H9 (cell line): Measurements from ENCODE around the gene TTC28. TPM values are rescaled to one million over a fixed set of nuclear protein-coding genes. Genes with fewer than 3 reads are reported as not detected.

Experiments used
- DNase-seq: peaks from one replicate; pipeline ENCODE4 v3.0.0-alpha.2; 2017
- H2AFZ ChIP-seq: one replicate; pipeline ENCODE4 v1.6.1; 2013; ENCODE audit warnings: mild to moderate bottlenecking, low read length, control low read depth, moderate library complexity
- H2AK5ac ChIP-seq: 2 replicates; pipeline ENCODE4 v1.6.1; 2013; ENCODE audit warnings: low read length, control low read depth, mixed read lengths; ENCODE audit not compliant: insufficient read length
- H2BK120ac ChIP-seq: one replicate; pipeline ENCODE4 v1.6.1; 2013; ENCODE audit warnings: low read depth, mild to moderate bottlenecking, low read length, control low read depth, inconsistent platforms; ENCODE audit not compliant: poor library complexity, severe bottlenecking
- H2BK12ac ChIP-seq: 2 replicates; pipeline ENCODE4 v1.6.1; 2013; ENCODE audit warnings: low read length, control low read depth, mixed read lengths, low read depth; ENCODE audit not compliant: insufficient read length
- H2BK15ac ChIP-seq: 2 replicates; pipeline ENCODE4 v1.6.1; 2013; ENCODE audit warnings: low read depth, low read length, control low read depth
- H2BK20ac ChIP-seq: one replicate; pipeline ENCODE4 v1.6.1; 2013; ENCODE audit warnings: low read depth, mild to moderate bottlenecking, low read length, control low read depth, inconsistent platforms; ENCODE audit not compliant: poor library complexity, severe bottlenecking
- H2BK5ac ChIP-seq: 2 replicates; pipeline ENCODE4 v1.6.1; 2013; ENCODE audit warnings: low read length, control low read depth, mixed read lengths; ENCODE audit not compliant: insufficient read length
- H3K14ac ChIP-seq: 2 replicates; pipeline ENCODE4 v1.6.1; 2013; ENCODE audit warnings: low read length, control low read depth; ENCODE audit not compliant: insufficient read depth
- H3K18ac ChIP-seq: 2 replicates; pipeline ENCODE4 v1.6.1; 2013; ENCODE audit warnings: low read depth, mild to moderate bottlenecking, mixed read lengths, low read length, control low read depth; ENCODE audit not compliant: insufficient read length
- H3K23ac ChIP-seq: 2 replicates; pipeline ENCODE4 v1.6.1; 2013; ENCODE audit warnings: low read length, control low read depth, mixed read lengths, low read depth; ENCODE audit not compliant: insufficient read length
- H3K23me2 ChIP-seq: 2 replicates; pipeline ENCODE4 v1.6.1; 2013; ENCODE audit warnings: low read depth, mild to moderate bottlenecking, mixed read lengths, low read length, control low read depth; ENCODE audit not compliant: insufficient read length, poor library complexity, severe bottlenecking
- H3K27ac ChIP-seq: 2 replicates; pipeline ENCODE4 v1.5.1; 2013; ENCODE audit warnings: low read length, control low read depth, mixed read lengths, low read depth; ENCODE audit not compliant: insufficient read length
- H3K27me3 ChIP-seq: 2 replicates; pipeline ENCODE4 v1.6.1; 2013; ENCODE audit warnings: low read length, control low read depth, inconsistent platforms; ENCODE audit not compliant: insufficient read depth
- H3K4ac ChIP-seq: 2 replicates; pipeline ENCODE4 v1.6.1; 2013; ENCODE audit warnings: low read depth, mild to moderate bottlenecking, control low read depth, inconsistent platforms, low read length, moderate library complexity
- H3K4me1 ChIP-seq: 2 replicates; pipeline ENCODE4 v1.6.1; 2013; ENCODE audit warnings: low read length, control low read depth, inconsistent platforms; ENCODE audit not compliant: insufficient read depth
- H3K4me2 ChIP-seq: 2 replicates; pipeline ENCODE4 v1.6.1; 2013; ENCODE audit warnings: low read length, control low read depth, mixed read lengths; ENCODE audit not compliant: insufficient read length, insufficient read depth
- H3K56ac ChIP-seq: 2 replicates; pipeline ENCODE4 v1.6.1; 2013; ENCODE audit warnings: low read depth, mild to moderate bottlenecking, mixed read lengths, low read length, control low read depth; ENCODE audit not compliant: insufficient read length
- H3K79me1 ChIP-seq: 2 replicates; pipeline ENCODE4 v1.6.1; 2013; ENCODE audit warnings: low read depth, mild to moderate bottlenecking, moderate library complexity, low read length, control low read depth, inconsistent platforms; ENCODE audit not compliant: insufficient read depth, poor library complexity, severe bottlenecking
- H3K79me2 ChIP-seq: 2 replicates; pipeline ENCODE4 v1.6.1; 2013; ENCODE audit warnings: low read length, control low read depth, inconsistent platforms; ENCODE audit not compliant: insufficient read depth
- H3K9ac ChIP-seq: 2 replicates; pipeline ENCODE4 v1.6.1; 2013; ENCODE audit warnings: low read length, control low read depth, mixed read lengths; ENCODE audit not compliant: insufficient read length; ENCODE audit errors: extremely low read depth
- H3K9me3 ChIP-seq: one replicate; pipeline ENCODE4 v1.6.1; 2013; ENCODE audit warnings: low read depth, low read length, inconsistent platforms; ENCODE audit not compliant: control insufficient read depth
- H3T11ph ChIP-seq: one replicate; pipeline ENCODE4 v1.6.1; 2013; ENCODE audit warnings: mild to moderate bottlenecking, low read length, control low read depth, inconsistent platforms
- H4K20me1 ChIP-seq: one replicate; pipeline ENCODE4 v1.6.1; 2013; ENCODE audit not compliant: control insufficient read depth, insufficient read length, insufficient read depth
- H4K5ac ChIP-seq: 2 replicates; pipeline ENCODE4 v1.6.1; 2013; ENCODE audit warnings: low read depth, mild to moderate bottlenecking, mixed read lengths, low read length, control low read depth; ENCODE audit not compliant: insufficient read length
- H4K8ac ChIP-seq: replicated peaks from 2 replicates; pipeline ENCODE4 v1.6.1; 2013; ENCODE audit warnings: low read length, control low read depth, mixed read lengths, low read depth; ENCODE audit not compliant: insufficient read length
- H4K91ac ChIP-seq: 2 replicates; pipeline ENCODE4 v1.6.1; 2013; ENCODE audit warnings: low read depth, mild to moderate bottlenecking, moderate library complexity, mixed read lengths, low read length, control low read depth; ENCODE audit not compliant: insufficient read length
- H3K27ac Mint-ChIP-seq, 3 experiments: 2 replicates in 2 of 3; 3 replicates in 1 of 3; pipeline ENCODE4 v1.8.0; 2020 to 2021; ENCODE audit warnings: mixed read lengths in 3 of 3, mild to moderate bottlenecking in 1 of 3, moderate library complexity in 1 of 3
- H3K27me3 Mint-ChIP-seq: 2 replicates; pipeline ENCODE4 v1.8.0; 2021; ENCODE audit warnings: low read depth, mild to moderate bottlenecking, moderate library complexity, mixed read lengths
- H3K36me3 Mint-ChIP-seq, 3 experiments: 2 replicates in 2 of 3; 3 replicates in 1 of 3; pipeline ENCODE4 v1.8.0; 2020 to 2021; ENCODE audit warnings: low read depth in 3 of 3, mixed read lengths in 3 of 3; ENCODE audit not compliant: insufficient read depth in 1 of 3
- H3K4me1 Mint-ChIP-seq, 2 experiments: 2 replicates each; pipeline ENCODE4 v1.8.0; 2020; ENCODE audit warnings: mixed read lengths in 2 of 2
- H3K4me3 Mint-ChIP-seq, 2 experiments: 2 replicates in 1 of 2; 3 replicates in 1 of 2; pipeline ENCODE4 v1.8.0; 2020 to 2021; ENCODE audit warnings: mild to moderate bottlenecking in 2 of 2, mixed read lengths in 2 of 2, moderate library complexity in 1 of 2
- H3K9me3 Mint-ChIP-seq, 2 experiments: 2 replicates in 1 of 2; 3 replicates in 1 of 2; pipeline ENCODE4 v1.8.0; 2020; ENCODE audit warnings: mild to moderate bottlenecking in 2 of 2, mixed read lengths in 2 of 2, moderate library complexity in 1 of 2
- WGBS: extraction: QIAGEN DNeasy Blood & Tissue Kit; methylation state at CpG from one replicate; pipeline ENCODE4 v1.1.7; 2013; ENCODE audit warnings: missing lambda C conversion rate, low lambda C conversion rate, mixed read lengths; ENCODE audit not compliant: insufficient read length; ENCODE audit errors: extremely low coverage; 5-methylcytosine and 5-hydroxymethylcytosine counted together
- total RNA-seq: library from RNA; stranded (reverse); gene quantifications from 2 replicates; pipeline ENCODE4 v1.2.1, GENCODE V29; 2021
- TF ChIP-seq, protein P1 (sequence below): fragments of 200-600 bp; sonication (generic); conservative IDR thresholded peaks from 3 replicates; pipeline ENCODE4 v1.8.0; 2021; ENCODE audit warnings: antibody characterized with exemption, mild to moderate bottlenecking

TTC28 gene
- total RNA-seq, 1 experiment from 2014 or later: 13.6 TPM

DNA sequence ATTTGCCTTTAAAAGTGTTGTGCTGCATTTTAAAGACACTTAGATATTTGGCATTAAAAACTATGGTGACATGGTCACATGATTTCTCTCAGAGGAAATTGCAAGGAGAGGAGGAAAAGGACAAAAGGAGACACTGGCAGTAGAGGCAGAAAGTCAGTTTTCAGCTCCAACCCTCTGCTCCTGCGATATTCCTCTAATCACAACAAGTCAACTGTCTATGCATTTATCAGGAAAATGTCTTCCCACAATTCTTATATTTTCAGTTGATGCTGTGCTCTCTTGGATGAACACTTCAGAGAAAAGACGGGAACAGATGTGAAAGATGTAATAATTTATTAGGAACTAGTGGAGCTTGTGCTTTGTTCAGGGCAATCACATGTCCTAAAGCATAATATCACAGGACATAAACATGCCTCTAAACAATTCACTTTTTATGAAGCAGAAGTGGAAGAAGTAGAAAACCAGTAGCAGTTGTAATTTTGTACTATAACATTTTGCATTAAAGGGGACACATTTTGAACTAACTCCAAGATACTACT is 419.8 kb downstream of the TTC28 start:
- no peaks in the 10 kb centered on the region; the same call in 1 of the 2 replicates for H3K27me3 ChIP-seq
- H3K4me1 ChIP-seq: no peaks in the 10 kb centered on the region
- H3K9me3 Mint-ChIP-seq: no peaks in the 10 kb centered on the region; a peak in 1 of 5 replicates
- H3K4me1 Mint-ChIP-seq: no peaks in the 10 kb centered on the region
- no peak overlapping the region for H4K8ac ChIP-seq
- H3T11ph ChIP-seq: no peak overlapping the region
- H3K23me2 ChIP-seq: no peaks in the 10 kb centered on the region
- WGBS: no CpG with 5 or more reads among the region's 2 CpGs
- no peaks in the 10 kb centered on the region; the same call in none of the 2 replicates for H3K27me3 Mint-ChIP-seq
- no peaks in the 10 kb centered on the region for H3K79me1 ChIP-seq
- no peak overlapping the region for H2AK5ac ChIP-seq
- 0 out of 7 replicates have a peak, but pooled peaks cover 0 to 1% (median 0%) of the 10 kb centered on the region in 3 experiments for H3K36me3 Mint-ChIP-seq
- H3K14ac ChIP-seq: no peak overlapping the region
- no peaks in the 10 kb centered on the region for H3K79me2 ChIP-seq
- H2BK15ac ChIP-seq: no peak overlapping the region
- no peak overlapping the region for H3K27ac Mint-ChIP-seq
- TF ChIP-seq, protein P1, sequence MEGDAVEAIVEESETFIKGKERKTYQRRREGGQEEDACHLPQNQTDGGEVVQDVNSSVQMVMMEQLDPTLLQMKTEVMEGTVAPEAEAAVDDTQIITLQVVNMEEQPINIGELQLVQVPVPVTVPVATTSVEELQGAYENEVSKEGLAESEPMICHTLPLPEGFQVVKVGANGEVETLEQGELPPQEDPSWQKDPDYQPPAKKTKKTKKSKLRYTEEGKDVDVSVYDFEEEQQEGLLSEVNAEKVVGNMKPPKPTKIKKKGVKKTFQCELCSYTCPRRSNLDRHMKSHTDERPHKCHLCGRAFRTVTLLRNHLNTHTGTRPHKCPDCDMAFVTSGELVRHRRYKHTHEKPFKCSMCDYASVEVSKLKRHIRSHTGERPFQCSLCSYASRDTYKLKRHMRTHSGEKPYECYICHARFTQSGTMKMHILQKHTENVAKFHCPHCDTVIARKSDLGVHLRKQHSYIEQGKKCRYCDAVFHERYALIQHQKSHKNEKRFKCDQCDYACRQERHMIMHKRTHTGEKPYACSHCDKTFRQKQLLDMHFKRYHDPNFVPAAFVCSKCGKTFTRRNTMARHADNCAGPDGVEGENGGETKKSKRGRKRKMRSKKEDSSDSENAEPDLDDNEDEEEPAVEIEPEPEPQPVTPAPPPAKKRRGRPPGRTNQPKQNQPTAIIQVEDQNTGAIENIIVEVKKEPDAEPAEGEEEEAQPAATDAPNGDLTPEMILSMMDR: no peak
- H4K91ac ChIP-seq: no peak overlapping the region
- H2BK20ac ChIP-seq: no peak overlapping the region
- H3K4ac ChIP-seq: no peak overlapping the region
- H3K4me3 Mint-ChIP-seq: no peak overlapping the region
- H2AFZ ChIP-seq: no peak overlapping the region
- no peak overlapping the region for H3K9ac ChIP-seq
- H2BK120ac ChIP-seq: no peak overlapping the region
- no peak overlapping the region for H2BK5ac ChIP-seq
- no peaks in the 10 kb centered on the region for H4K20me1 ChIP-seq
- H3K56ac ChIP-seq: no peak overlapping the region
- H3K27ac ChIP-seq: no peak overlapping the region
- H2BK12ac ChIP-seq: no peak overlapping the region
- no peak for DNase-seq
- H3K23ac ChIP-seq: no peak overlapping the region
- no peak overlapping the region for H3K4me2 ChIP-seq
- H3K9me3 ChIP-seq: no peaks in the 10 kb centered on the region
- no peak overlapping the region for H4K5ac ChIP-seq
- no peak overlapping the region for H3K18ac ChIP-seq
